Measurements from ENCODE around the gene DEFB113.
"Not testable (repeated sequence)": the region's sequence is repeated elsewhere in the genome, so short reads cannot be mapped to it uniquely, and the experiment has no call there.

The DEFB113 gene, protein sequence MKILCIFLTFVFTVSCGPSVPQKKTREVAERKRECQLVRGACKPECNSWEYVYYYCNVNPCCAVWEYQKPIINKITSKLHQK

DNA sequence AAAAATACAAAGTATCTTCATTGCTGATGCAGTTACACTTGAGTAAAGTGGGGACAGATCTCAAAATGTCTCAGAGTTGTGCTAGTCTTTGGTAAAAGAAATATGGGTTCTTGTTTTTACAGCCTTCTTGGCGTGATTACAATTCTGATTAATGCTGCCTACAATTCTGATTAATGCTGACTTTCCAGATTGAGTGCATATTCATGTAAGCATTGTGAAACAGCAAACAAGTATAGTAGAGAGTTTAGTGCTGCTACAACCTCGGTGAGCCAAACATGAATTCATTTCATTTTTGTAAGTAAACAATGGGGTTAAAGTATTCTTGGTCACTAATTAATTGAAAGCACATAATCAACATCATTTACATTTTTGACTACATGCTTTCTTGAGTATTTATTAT lies at the start of gene DEFB113:
TSS of gene DEFB113 (minus strand) at position 21 of the 400 bp plus-strand sequence. CDS start at position 21, 0 bp downstream.
- DNase-seq: no peak

DNA sequence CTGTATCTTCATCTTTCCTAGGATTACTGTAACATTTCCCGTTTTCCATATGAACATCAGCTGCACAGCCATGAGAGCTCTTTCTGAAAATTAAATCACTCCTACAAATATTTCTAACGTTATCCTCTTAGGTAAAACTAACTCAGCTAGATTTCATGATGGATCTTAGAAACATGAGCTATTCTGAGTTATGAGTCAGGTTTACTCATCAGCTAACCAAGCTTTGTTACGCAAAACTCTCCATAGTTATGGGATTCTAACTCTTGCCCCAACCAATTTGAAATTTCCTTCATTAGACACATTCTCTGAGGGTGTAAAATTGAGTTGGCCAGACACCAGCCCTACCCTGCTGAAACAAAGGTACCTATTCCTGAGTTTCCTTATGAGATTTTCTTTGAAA lies 38.4 kb upstream of the DEFB113 start:
- DNase-seq: no peak

DNA sequence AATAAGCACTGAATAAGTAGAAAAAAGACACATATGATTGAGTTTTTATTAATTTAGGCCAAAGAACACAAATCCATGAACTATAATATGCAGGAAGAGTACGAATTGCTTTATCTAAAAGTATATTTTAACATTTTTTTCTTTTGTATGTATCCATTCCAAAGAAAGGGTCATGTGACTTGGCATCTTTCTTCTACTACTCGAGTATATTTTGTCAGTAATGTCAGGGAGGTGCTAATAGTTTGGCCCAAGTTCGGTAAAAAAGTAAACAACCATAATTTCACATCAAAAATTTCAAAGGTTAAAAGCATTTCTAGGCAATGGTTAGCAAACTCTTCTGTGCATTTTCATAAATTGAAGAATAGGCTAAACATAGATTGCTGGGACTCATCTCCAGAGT lies 33.7 kb upstream of the DEFB113 start:
- DNase-seq: no peak

DNA sequence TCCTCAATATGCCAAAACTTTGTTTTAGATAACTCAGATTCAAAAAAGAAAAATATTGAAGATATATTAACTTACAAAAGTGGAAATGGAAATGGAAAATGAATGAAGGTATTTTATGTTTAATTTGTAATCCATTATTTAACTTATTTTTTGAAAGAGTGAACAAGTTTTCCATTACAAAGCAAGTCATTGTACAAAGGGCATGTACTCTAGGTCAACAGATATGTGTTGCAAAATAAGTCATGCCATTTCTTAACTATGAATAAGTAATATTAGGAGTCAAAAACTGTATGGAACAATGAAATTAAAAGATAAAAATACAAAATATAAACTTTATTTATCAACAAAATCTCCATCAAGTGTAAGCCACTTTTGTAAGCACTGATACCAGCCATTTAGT lies 25.9 kb upstream of the DEFB113 start:
- DNase-seq: no peak

DNA sequence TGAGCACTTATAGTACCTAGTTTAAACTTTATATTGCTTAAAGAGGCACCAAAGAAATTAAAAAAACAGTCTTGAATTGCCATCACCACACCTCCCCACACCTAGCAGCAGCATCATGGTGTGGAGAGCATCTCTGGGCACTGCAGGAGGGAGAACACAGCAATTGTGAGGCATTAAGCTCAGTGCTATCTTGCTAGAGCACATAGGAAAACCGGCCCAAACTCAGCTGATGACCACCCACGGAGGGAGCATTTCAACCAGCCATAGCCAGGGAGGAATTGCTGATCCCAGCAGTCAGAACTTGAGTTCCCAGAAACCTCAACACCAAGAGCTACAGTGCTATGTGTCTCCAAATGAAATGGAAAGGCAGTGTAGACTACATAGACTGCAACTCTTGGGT lies 19.5 kb upstream of the DEFB113 start:
- DNase-seq: no peak

DNA sequence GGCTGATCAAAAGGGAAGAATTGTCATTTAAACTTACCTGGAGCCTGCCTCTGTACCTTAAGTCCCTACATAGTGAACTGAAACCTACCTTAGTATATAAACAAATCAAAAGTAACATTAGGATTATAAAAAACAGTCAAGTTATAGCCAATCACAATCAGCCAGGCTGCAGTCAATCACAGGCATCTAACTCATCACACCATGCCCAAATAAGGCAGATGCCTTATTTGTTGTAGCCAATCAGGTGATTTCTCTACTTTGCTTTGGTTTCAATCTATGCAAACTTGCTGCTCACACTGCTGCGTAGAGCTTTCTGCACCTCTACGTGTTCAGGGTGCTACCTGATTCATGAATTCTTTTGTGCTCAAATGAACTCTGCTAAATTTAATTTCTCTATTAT lies 18.3 kb upstream of the DEFB113 start:
- DNase-seq: no peak

DNA sequence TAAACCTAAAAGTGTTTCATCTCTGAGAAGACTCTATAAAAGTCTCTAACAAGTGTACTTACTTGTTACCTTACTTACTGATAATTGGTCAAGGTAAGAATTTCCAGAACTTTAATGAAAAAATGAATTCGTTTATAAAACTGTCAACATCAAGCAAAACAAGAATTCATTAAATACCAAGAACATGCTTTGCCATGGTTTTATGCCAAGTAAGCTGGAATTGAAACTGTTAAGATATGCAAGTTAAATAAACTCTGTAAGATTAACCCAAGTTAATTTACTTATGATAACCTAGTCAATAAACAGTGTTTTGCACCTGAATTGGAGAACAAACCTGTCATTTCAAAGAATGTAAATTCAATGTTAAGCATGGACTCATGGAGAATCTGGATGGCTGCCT lies 17.1 kb upstream of the DEFB113 start:
- DNase-seq: no peak

DNA sequence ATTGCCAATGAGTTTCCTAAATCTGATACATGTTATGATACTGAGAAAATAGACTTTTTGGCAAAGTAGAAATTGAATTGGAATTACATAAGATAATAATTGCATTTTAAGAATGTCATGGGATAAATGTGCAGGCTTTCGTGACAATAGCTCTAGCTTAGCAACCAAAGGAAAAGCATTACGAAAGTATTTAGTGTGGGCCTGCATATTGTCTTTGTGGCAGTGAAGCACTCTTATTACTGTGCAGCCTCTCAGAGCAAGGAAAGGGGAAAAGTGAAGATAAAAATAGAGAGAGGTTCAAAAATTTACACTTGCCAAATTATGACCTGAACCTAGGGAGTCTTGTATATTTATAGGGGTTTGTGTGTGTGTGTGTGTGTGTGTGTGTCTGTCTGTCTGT lies 12.6 kb upstream of the DEFB113 start:
- no peak for DNase-seq

DNA sequence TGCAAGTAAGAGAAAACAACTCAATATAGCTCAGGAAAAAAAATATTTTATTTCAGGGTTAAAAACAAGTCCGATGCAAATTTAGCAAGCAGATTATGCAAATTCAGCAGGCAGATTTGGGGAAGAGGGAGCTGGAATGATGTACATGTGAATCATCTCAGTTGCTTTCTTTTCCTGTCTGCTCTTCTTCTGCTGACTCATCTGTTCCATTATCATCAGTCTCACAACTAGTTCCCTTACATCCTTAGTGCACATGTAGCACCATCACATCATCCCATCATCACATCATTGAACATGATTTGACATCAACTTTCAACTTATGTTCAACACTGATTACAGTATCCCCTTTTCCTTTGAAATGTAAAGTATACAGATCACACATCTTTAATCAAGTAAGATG lies 11.5 kb upstream of the DEFB113 start:
- no peak for DNase-seq

DNA sequence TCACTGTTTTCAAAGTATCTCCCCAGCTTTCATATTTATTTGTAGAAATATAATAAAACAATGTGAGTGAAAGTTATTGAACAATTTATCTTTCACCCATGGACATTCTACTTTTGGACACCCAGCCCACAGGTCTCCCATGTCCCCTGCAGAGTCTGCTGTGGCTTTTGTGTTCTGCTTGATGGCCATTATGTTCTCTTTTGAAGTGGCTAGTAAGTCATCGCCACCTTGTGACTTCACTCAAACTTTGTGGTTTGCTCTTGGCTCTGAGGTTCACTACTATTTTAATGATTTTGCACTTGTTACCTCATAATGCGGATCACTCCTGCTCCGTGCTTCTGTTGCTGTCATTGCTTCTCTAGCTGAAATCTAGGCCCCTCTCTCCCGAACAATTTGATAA lies 10.2 kb upstream of the DEFB113 start:
- DNase-seq: no peak

DNA sequence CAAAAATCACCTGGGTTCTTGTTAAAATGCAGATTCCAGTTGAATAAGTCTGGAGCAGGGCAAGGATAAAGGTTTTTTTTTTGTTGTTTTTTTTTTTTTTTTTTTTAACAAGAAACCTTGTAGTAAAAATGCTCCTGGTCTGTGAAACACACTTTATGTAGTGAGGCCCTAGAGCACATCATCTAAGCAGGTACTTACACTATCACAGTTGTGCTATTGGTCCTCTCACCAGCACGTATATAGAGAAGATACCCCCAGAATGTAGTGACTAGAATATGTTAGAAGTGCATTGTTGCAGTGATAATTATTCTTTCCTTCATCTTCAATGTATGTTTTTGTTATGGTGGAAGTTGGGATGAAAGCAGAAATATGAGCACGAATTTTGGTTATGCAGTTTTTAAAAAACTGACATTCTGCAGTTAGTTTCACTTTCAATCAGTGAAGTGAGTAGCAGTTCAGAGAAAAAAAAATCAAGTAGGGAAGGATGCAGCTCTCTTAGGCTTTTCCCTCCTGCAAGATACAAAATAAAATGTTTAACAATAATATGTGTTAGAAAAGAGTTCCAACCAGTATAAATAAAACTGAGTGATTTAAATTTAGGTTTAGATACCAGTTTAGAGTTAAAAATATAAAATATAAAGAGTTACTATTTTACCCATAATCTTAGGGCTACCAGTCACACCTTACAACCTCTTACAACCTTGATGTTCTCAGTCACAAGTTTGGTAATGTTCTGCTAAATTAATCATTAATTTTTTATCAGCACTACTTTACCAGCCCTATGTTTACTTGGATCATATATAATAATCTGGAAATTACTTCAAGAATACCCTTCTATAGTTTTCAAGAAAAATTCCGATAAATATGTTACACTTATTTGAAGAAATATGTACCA lies 9.2 kb upstream of the DEFB113 start:
- DNase-seq: no peak

DNA sequence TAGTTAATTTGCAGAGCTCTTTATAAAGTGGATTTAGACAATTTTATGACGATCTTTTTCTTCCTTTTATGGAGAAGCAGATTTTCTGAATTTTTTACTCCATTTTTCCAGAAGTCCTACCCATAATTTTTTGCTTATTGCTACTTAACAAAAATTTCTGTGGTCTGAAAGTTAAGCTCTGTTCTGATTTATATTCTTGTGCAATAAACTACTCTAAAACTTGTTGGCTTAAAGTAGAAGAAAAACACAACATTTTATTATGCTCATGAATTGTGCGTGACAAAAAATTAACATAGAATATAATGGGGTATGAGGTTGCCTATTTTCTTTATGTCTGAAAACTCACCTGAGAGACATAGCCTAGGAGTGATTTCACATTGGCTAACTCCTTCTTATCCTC lies 2.6 kb downstream of the DEFB113 start:
- no peak for DNase-seq

DNA sequence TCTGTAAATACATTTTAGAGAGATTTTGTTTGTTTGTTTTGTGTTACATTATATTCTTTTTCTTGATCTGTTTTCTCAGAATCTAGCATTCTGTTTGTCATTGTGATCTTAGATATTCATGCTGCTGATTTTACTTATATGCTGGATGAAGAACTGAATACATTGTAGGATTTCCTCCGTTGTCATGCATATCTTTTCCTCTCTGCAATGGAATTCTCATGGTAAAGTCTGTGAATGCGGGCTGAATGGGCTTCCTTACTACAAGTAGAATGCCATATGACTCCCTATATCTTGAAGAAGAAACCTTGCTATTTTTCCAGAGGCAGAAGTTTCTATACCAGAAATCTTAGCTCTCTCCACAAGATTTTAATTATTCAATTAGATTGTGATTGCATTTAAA lies 3.1 kb downstream of the DEFB113 start:
- DNase-seq: no peak

DNA sequence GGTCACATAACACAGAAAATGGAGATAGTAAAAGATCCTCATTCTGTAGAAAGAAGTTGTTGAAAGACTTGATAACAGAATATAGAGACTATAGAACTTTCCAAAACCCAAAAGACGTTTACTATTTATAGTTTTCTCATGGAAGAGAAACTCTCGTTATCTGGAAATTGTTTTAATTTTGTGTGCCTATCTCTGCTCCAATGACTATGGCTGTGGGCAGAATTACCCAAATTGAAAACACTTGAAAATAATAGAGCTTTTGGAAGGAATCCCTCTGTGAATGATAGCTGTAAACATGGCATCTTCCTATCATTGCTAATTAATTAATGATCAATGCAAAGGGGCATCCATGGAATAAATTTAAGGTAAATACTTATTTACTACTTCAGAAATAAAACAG lies 5.4 kb downstream of the DEFB113 start, which contains the start of gene DEFB114:
TSS of gene DEFB114 (minus strand) at position 101 of the 400 bp plus-strand sequence. CDS start at position 42, 59 bp downstream.
- DNase-seq: no peak

DNA sequence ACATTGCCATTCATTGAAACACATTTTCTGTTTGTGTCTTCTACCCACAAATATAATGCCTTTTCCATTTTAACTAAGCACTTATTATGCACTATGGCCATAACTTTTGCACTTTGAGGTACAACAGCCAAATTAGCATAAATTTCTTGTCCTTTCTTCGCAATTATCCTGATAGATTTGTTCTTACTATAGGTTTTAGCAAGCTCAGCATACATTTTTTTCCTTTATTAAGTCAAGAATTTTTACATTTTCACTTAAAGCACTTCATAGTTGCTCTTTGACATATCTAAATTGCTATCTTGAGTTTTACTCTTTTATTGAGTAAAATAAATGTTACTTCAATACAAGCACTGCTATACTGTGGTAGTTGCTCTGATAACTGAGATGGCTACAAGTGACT lies 11.2 kb downstream of the DEFB113 start:
- no peak for DNase-seq

DNA sequence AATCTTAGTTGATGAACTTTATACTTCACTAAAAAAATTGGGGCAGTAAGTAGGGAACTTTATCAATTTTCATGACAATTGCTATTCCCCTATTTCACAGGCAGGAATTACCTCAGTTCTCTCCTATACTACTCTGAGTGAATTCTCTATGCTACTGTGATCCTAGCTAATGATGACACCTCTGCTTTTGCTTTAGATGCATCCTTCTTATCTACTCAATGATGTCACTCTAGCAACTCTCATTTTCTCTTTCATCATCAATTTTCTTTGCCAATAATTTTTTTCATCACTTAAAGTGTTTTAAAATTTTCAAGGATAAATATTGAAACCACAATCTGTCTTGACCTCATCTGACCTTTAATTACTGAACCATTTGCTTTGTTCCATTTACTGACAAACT lies 13.6 kb downstream of the DEFB113 start:
- no peak for DNase-seq

DNA sequence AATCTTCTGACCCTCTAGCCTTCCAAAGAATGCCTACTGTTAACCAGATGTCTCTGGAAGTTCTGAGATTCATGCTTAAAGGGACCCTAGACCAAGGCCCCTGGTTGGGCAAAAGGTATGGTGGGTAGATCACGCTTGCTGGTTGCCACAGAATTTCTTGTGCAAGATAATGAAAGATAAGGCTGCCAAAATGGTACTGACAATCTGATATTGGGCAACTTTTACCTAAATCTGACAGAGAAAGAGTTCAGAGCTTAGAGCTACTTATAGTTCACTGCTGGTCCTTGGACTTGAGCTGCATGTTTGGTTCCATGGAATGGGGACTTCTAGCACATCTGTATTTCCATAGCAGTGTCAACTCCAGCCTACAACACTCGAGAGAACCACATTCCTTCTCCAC lies 17.5 kb downstream of the DEFB113 start:
- DNase-seq: no peak

DNA sequence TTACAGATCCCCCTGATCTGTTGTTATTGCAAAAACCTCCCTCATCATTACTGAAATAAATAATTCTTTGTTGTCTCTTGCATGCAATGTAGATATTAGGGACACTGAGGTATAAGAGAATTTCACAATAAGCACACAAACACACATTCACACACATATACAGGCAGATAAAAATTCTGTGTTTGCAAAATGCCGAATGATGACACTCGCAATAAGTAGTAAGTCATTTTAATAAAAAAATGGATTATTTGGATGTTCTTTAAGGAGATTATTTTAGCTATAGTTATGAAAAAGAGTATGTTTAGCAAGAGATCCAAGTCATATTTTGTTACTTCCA lies 19.0 kb downstream of the DEFB113 start:
- DNase-seq: no peak

DNA sequence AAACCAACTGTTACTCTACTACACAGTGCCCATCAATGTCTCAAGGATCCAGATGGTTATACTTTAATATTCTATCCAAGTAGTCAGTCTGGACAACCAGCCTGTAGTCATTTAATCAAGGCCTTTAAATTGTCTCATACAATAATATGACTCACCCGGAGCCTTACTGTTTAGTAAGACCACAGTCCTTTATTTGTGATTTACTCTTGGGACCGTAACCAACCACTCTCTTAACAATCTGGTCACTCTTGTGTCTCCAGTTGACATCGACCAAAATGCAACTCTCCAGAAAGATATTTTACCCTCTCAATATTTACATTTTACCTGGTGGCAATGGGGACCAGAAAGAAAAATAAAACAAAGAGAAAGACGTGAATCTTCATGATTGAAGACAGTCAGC lies 20.4 kb downstream of the DEFB113 start:
- no peak for DNase-seq

DNA sequence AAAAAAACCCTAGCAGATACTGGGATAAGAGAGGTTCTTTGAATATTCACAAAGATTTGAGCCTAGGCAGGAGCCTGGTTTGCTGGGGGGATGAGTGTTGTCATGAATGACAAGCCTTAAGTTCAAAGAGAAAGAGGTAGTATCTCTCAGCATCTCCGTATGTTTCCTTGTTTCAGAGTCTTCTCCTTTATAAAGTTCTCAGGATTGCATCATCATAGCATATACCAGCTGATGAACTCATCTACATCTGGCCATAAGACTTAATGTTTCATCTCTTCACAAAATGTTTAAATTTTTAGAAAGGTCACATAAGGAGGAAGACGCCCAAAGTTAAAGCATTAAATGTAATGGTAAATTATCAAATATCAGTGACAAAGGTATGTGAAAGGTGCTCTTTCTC lies 22.6 kb downstream of the DEFB113 start:
- no peak for DNase-seq

DNA sequence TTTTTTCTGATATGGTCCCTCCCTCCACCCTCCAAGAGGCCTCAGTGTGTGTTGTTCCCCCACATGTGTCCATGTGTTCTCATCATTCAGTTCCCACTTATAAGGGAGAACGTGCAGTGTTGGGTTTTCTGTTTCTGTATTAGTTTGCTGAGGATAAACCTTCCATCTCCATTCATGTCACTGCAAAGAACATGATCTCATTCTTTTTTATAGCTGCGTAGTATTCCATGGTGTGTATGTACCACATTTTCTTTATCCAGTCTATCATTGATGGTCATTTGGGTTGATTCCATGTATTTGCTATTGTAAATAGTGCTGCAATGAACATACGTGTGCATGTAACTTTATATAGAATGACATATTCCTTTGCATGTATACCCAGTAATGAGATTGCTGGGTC lies 25.4 kb downstream of the DEFB113 start:
- not testable (repeated sequence) for DNase-seq

DNA sequence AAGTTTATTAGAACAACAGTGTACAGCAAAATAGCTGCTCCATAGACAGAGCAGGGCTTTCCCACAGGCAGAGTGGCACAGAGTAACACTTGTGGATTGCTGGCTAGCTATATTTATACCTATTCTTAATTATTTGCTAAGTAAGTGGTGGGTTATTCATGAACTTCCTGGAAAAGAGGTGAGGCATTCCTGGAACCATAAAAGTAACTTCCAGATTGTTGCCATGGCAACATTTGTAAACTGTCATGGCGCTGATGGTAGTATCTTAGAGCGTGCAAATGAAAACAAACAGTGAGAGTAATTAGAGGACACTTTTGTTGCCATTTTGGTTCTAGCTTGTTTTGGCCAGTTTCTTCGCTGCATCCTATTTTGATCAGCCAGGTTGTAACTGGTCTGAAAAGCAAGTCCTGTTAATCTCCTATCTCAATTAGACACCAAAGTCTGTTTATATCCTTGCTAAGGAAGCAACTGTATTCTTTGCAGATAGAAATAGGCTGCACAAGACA lies 29.4 kb downstream of the DEFB113 start:
- DNase-seq: no peak

DNA sequence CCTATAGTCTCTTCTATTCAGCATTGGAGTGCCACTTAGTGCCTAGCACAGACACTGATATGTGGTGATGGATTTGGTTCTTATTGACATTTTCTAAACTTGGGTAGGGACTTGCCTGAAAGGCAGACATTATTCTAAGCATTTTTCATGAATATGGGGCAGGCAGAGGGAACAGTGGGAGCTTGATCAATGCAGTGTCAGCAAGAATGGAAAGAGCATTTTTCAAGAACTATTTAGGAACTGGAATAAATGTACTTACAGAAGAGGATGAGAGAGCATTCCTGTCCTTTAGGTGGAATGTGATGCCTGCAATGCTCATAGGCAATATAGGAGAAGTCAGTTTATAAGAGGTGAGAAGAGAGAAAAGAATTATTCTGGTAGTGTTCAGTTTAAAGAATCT lies 31.6 kb downstream of the DEFB113 start:
- no peak for DNase-seq

DNA sequence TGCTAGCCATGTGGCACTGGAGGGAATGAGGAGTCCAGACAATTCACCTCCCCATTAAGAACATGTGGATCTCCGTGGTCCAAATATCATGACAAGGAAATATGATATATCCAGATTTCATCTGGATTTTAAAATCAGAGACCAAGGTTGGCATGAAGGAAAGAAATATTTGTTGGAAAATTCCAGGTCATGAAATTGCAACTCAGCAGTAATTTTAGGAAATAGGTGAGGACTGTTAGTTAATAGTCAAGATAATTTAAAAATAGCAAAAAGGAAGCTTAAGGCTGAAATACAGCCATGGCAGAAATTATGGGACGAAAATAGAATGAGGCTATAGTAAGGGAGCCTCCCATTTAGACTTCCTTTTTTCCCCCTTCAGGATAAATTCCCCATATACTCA lies 32.4 kb downstream of the DEFB113 start:
- DNase-seq: no peak

DNA sequence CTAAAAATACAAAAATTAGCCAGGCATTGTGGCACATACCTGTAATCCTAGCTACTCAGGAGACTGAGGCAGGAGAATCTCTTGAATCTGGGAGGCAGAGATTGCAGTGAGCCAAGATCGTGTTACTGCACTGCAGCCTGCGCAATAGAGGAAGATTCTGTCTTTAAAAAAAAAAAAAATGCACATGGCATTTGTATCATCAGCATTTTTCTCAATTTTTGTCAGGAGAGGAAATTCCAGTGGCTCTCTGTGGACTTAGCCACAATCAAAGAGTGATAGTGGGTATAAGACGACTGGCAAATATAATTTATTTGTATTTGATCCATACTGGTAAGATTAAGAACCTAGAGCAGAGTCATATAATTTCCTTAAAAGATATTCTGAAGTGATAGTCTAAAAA lies 34.0 kb downstream of the DEFB113 start:
- no peak for DNase-seq
